ENCODE results near the gene TRAPPC4.
A peak's percentile ranks its signal among the peaks of the same experiment; 100 is the strongest.
"Not testable (repeated sequence)": the region's sequence is repeated elsewhere in the genome, so short reads cannot be mapped to it uniquely, and the experiment has no call there.

Gene TRAPPC4

DNA sequence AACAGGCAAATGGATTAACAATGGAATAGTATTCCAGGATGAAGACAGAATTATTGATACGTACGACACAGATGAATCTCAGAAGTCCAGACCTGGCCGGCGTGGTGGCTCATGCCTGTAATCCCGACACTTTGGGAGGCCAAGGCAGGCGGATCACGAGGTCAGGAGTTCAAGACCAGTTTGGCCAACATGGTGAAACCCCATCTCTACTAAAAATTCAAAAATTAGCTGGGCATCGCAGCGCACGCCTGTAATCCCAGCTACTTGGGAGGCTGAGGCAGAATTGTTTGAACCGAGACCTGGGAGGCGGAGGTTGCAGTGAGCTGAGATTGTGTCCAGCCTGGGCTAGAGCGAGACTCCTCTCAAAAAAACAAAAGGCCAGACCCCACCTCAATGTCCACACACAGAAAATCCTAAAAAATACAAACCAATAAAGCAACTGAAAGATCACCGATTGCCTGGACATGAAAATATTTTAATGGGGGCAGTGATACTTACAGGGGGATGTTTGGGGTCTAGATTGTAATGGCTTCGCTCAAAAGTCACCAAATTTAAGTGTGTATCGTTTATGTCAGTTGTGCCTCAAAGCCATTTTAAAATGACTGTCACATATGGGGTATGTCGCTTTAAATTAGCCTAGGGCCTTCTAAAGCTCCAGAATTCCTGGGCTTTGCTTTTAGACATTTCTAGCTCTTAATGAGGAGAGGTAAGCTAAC lies 4.2 kb upstream of the TRAPPC4 start:
- DNase-seq: no peak

DNA sequence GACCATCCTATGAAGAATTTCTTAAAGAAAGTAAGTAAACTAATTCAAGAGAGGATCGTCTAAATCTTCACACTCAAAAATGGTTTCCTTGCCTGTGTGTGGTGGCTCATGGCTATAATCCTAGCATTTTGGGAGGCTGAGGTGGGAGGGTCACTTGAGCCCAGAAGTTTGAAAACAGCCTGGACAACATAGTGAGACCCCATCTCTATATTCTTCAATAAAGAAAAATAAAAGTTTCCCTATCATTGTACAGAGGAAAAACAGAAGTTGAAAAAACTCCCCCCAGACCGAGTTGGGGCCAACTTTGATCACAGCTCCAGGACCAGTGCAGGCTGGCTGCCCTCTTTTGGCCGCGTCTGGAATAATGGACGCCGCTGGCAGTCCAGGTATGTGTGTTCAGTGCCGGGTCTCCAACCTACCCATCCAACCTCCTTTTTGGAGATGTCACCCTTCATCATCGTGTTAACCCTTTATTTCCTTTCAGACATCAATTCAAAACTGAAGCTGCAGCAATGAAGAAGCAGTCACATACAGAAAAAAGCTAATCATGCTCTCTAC lies 3.4 kb upstream of the TRAPPC4 start:
- DNase-seq: no peak

DNA sequence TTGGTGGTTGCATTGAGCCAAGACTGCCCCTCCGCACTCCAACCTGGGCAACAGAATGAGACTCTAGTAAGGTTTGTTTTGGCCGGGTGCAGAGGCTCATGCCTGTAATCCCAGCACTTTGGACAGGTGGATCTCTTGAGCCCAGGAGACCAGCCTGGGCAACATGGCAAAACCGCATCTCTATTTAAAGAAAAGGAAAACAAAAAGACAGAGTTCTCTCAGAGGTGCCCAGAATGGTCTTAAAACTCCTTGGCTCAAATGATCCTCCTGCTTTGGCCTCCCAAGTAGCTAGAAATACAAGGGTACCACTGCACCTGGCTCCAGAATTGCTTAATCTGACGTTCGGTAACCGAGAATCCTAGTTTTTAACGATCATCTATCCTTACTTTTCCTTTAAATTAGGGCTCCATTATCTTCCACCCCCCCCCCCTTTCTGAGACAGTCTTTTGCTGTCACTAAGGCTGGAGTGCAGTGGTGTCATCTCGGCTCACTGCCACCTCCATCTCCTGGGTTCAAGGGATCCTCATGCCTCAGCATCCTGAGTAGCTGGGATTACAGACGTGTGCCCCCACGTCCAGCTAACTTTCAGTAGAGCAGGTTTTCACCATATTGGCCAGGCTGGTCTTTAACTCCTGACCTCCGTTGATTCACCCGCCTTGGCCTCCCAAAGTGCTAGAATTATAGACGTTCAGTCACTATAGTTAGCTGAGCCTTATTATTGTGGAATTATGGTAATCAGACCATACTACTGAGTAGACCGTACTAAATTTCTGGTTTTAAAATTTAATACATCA lies 2.2 kb upstream of the TRAPPC4 start:
- DNase-seq: no peak

- DNase-seq: not testable (repeated sequence)
Measured at GRCh38 chr11:119017377-119017776, 1.2 kb upstream of the TRAPPC4 start.

DNA sequence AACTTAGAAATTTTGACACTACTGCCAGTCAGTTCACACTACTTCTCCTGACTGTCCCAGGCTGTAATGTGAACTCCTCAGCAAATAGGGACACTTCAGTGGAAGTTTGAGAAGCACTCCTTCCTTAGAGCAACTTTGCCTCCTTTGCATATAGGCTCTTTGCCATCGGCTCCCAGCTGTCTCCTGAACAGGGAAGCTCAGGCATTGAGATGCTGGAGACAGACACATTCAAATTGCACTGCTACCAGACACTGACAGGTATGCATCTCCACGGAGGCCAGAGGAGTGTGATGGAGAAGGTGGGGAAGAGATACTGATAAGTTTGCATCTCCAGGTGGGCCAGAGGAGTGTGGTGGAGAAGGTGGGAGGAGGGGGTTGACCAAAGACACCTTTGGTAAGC lies 1.4 kb downstream of the TRAPPC4 start:
- no peak for DNase-seq

GRCh38 chr11:119021631-119022030 lies 3.1 kb downstream of the TRAPPC4 start:
- DNase-seq: no peak

DNA sequence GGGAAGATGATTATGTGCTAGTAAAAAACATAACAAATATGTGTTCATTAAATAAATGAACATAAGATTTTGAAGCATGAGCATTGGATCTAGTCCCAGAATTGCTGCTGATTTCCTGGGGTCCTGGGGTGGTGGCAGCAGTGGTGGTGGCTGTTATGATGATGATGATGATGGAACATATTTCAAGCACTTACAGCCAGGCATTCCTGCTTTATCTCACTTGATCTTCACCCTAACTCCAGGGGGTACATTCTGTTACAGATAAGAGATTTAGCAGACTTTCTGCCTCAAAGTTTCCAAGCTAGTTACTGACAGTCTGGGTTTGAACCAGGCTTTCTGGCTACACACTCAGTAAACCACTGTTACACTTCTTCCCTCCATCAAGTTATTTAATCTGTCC lies 5.2 kb downstream of the TRAPPC4 start:
- DNase-seq: no peak

DNA sequence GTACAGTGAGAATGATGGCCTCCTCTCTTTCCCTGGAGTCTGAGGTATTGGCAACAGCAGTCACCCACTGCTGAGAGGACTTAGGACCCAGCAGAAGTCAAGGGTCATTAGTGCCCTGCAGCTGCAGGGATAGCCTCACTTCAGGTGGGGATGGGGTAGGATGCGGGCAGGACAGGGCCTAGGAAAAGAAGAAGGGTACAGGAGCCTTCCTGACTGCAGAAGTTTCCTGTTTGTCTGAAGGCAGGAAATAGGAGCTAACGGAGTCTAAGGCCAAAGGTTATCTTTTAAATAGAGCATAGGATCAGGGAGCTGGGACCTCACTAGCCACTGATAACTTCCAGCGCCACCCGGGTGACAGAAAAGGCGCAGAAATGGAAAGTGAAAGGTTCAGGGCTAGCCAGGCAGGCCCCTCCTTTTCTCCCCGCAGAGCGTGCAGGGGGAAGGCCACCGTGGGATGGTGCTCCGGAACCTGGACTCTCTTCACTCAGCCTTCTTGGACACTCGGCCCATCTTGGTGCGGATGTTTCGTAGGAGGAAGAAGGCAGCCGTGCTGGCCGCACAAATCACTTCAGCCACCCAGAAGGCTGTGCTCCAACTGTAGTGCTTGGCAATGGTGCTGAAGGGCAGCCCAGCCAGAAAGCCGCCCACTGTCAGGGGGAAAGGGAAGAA lies 6.0 kb downstream of the TRAPPC4 start:
- no peak for DNase-seq

DNA sequence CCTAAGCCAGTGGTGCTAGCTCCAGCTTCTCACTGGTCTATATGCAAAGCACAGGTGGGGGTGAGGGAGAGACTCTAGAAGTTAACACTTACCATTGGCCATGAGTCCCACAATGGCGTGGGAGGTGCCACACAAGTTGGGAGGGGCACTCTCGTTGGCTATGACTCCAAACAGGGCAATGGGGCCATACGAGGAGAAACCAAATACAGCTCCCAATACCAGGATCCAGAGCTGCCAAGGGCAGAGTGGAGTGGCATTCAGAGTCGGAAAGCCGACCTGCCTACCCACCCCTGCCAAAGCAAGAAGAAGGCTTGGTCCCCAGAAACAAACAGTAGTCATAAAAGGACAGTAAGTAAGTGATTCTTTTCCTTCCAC lies 6.5 kb downstream of the TRAPPC4 start:
- no peak for DNase-seq

DNA sequence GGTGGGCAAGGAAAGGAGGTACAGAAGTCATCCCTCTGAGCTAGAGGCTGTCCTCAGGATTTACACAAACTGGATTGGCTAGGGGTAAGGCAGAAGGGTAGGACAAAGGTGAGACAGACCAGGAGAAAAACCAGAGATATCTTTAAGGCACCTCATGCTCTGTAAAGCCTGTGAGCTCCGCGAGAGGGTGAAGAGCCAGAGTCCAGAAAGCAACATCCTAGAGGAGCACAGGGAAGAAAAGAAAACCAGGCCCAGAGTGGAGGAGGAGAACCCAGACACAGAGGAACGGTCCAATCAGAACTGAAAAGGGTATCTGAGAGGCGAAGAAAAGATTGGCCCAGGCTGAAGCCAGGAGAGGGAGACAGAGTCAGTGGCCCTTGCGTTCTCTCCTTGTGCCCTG lies 7.0 kb downstream of the TRAPPC4 start:
- no peak for DNase-seq

DNA sequence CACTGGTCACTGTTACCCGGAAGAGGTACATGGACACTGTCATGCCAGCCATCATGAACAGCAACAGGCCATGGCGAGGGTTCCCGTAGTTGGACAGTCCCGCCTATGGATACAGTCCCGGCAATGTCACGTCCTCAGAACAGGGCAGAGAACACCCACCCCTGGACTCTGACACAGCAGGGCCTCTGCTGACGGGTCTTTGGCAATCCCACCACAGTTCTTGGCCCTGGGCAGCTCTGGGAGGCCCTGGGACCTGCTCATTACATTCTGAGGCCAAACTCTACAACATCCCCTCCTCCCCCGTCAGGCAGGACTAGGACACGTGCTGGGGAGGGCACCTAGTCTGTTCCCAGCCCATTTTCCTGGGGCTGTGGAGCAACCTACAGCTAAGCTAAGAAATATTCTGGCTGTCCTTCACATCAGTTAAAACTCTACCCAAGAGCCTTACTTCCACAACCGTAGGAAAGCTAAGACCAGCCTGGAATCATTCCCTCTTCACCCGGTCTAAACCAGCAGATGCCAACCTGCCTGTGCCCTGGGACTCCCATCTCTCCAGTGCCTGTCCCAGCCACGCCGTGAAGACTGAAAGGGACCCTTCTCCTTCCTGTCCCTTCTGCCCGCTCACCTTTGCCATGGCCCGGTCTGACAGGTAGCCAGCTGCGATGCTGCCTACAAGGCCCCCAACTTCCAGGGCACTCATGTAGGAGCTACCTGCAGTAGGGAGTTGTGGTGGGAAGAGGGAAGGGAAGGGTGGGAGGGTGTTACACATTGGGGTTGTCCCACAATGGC lies 7.6 kb downstream of the TRAPPC4 start:
- no peak for DNase-seq

GRCh38 chr11:119026970-119027369 lies 8.4 kb downstream of the TRAPPC4 start:
- DNase-seq: no peak

DNA sequence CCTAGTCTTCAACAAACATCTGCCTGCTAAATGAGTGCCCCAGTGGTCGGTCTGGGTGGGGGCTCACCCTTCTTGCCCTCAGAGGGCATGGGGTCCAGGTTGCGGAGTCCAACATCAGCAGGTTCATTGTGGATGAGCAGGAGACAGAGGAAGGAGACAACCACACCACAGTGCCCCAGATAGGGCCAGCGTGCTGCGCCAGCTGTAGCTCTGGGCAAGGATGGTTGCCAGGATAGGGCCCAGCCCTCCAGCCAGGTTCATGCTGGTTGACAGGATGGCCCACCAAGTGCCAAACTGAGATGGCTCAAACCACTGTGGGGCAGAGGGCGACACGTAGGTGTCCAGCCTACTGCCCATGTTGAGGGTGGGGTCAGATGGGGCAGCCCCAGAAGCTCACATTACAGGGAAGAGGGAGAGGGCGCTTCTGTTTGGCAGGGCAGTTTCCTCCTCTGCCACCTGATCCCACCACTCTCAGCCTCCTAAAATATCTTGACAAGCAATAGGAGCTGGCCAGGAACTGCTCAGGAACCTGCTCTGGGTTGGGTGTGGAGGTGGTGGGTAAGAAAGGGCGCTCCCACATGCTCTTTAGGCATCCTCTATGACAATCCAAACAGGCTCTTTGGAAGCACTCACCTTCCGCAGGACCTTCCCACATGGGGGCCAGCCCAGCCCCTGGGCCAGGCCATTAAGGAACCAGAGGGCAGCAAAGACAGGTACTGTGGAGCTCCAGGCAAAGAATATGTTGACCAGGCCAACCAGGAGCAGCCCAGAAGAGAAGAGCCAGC lies 9.2 kb downstream of the TRAPPC4 start:
- no peak for DNase-seq

DNA sequence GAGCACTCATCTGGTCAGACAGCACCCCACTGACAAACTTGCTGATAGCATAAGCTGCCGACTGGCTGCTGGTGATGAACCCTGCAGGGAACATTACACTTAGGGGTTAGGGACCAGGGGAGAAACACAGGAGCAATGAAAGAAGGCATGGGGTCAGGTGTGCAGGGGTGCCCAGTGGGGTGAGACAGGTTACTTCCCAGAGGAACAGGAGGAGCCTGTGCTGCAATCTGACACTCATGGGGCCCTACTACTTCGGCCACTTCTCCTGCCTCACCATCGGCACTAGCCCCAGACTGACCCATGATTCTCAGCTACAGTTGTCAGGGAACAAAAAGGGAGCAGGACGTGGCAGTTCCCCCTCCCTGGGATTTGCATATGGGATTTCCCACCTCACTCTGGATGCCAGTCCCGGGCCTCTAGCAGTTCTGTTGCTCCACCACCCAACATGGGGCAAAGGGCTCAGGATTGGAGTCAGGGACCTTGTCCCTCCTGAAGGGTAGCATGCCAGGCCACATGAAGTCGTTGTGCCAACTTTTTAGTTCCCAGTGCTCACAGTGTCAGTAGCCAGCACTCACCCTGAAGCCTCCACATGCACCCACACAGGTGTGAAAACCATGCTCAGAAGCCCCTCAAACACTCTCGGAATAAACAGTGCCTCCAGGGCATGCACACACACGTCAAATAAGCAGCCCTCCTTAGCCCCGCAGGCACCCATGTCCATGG lies 9.9 kb downstream of the TRAPPC4 start:
- no peak for DNase-seq

- no peak for DNase-seq
Measured at GRCh38 chr11:119029069-119029339, 10.4 kb downstream of the TRAPPC4 start.

- DNase-seq: no peak
Measured at GRCh38 chr11:119029340-119030028, 10.9 kb downstream of the TRAPPC4 start.

DNA sequence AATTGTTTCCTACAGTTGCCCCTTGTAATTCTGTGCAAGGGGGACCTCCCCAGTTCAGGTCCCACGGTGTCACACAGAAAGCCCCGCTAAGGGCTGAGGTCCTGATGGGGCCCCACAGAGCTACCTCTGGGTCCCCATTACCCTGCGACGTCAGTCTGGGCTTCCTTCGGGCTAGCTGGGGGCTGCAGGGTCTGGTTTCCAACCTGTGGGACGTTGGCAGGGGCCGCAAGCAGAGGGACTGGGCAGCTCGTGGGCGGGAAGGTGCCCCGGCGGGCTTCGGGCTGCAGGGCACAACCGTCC lies 11.4 kb downstream of the TRAPPC4 start:
- DNase-seq: no peak

GRCh38 chr11:119030329-119031047 lies 11.9 kb downstream of the TRAPPC4 start, which contains the start of gene SLC37A4:
TSS of gene SLC37A4 (minus strand) at chr11:119030877.
- peak; percentile 75 to 96 for DNase-seq

DNA sequence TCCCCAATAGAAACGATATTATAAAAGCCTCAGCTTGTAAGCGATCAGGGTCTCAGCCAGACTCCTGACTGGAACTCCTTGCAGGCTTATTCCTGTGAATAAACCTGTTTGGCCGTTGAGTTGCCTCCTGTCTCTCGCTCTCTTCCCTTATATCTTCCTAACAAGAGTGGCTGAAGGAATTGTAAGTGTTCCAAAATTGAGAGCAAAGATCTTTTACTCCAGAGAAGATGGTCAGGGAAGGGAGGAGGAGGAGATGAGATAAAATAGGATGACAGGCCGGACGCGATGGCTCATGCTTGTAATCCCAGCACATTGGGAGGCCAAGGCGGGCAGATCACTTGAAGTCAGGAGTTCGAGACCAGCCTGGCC lies 13.3 kb downstream of the TRAPPC4 start:
- DNase-seq: no peak

GRCh38 chr11:119033421-119033820 lies 14.9 kb downstream of the TRAPPC4 start:
- not testable (repeated sequence) for DNase-seq
